Sigmoid colon (tissue), 3 donors: ENCODE measurements around the gene PSAP.

Experiments used
- POLR2A ChIP-seq, 2 donors: fragments of 450-650 bp; IDR thresholded peaks; one replicate each; pipeline ENCODE4 v1.6.1; 2016; ENCODE audit warnings: antibody characterized with exemption in 2 of 2, mild to moderate bottlenecking in 2 of 2, moderate library complexity in 2 of 2
- TF ChIP-seq, protein P1 (sequence below), 4 experiments: fragments of 450-650 bp in 3 of 4; fragments of 200-600 bp in 1 of 4; IDR thresholded peaks; one replicate each; pipeline ENCODE4 v1.5.1; 2016 to 2019; ENCODE audit warnings: antibody characterized with exemption in 4 of 4, mild to moderate bottlenecking in 3 of 4, moderate library complexity in 2 of 4

- no peak for TF ChIP-seq POLR2A (IDR thresholded peaks at IDR 0.05)
- TF ChIP-seq, protein P1, sequence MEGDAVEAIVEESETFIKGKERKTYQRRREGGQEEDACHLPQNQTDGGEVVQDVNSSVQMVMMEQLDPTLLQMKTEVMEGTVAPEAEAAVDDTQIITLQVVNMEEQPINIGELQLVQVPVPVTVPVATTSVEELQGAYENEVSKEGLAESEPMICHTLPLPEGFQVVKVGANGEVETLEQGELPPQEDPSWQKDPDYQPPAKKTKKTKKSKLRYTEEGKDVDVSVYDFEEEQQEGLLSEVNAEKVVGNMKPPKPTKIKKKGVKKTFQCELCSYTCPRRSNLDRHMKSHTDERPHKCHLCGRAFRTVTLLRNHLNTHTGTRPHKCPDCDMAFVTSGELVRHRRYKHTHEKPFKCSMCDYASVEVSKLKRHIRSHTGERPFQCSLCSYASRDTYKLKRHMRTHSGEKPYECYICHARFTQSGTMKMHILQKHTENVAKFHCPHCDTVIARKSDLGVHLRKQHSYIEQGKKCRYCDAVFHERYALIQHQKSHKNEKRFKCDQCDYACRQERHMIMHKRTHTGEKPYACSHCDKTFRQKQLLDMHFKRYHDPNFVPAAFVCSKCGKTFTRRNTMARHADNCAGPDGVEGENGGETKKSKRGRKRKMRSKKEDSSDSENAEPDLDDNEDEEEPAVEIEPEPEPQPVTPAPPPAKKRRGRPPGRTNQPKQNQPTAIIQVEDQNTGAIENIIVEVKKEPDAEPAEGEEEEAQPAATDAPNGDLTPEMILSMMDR (IDR thresholded peaks at IDR 0.05), result no peak
Measured at GRCh38 chr10:71770255-71770654, 80.8 kb downstream of the PSAP start.
